Heart left ventricle (tissue), 13 donors: ENCODE data around the gene IPO8.

Experiments used
- CTCF ChIP-seq, 12 donors: fragments of 200-600 bp; sonication (generic) in 4 of 12; IDR thresholded peaks; one replicate each; pipeline versions ENCODE4 v1.5.0 to v1.8.0; 2018 to 2022; ENCODE audit warnings: antibody characterized with exemption in 12 of 12, mild to moderate bottlenecking in 5 of 12
- POLR2A ChIP-seq, 2 donors: fragments of 450-650 bp; IDR thresholded peaks; one replicate each; pipeline ENCODE4 v1.6.1; 2017; ENCODE audit warnings: antibody characterized with exemption in 2 of 2, mild to moderate bottlenecking in 2 of 2, moderate library complexity in 2 of 2
- donor health status: ischemic (EF 13 %, LVEDD 7.1; RV severe dilation, severe dysfunction).
- donor health status: DM: no; HTN: yes; CAD: no.
- donor health status: DM: no; HTN: no; CAD: no.
- donor health status: ischemic (EF 25% LVEDD 6.9; RV normal size, moderate dysfunction).
- donor health status: ischemic (EF 25% LVEDD 5.7; RV mildly dilated, moderate dysfunction).
- donor health status: ischemic (EF 35%, LVEDD 5.7; RV mildly dilated, moderate dysfunction).
- donor health status: nonischemic (EF 11% LVEDD 7.7; RV severe dilation, severe dysfunction).
- donor health status: DM: yes; HTN: yes; CAD: no.
- donor health status: PGD.
- donor health status: ischemic (EF 29% LVEDD 5.4; RV normal size, mild dysfunction).
- donor health status: nonischemic (EF 23%, LVEDD 6.1; RV moderate dilation, normal function).

GRCh38 chr12:30580344-30580743 is 115.3 kb downstream of the IPO8 start:
- no peak for TF ChIP-seq CTCF (IDR thresholded peaks at IDR 0.05)
- no peak for TF ChIP-seq POLR2A (IDR thresholded peaks at IDR 0.05)
